Spleen (tissue), 11 donors: ENCODE measurements around the gene NKG7. TPM values are rescaled to one million over a fixed set of nuclear protein-coding genes. Genes with fewer than 3 reads are reported as not detected.

ENCODE experiments used
- DNase-seq: peaks from one replicate; pipeline ENCODE4 v3.0.0-alpha.2; 2020
- H3K27ac ChIP-seq, 8 donors: fragments of 200-600 bp; sonication (generic) in 7 of 8; 1 replicate in 4 of 8; 2 replicates in 4 of 8; pipeline versions ENCODE4 v1.5.0 to v1.8.0; 2016 to 2021; ENCODE audit warnings: inconsistent platforms in 4 of 8, mild to moderate bottlenecking in 4 of 8, moderate library complexity in 1 of 8
- H3K27me3 ChIP-seq, 7 donors: fragments of 200-600 bp; sonication (generic) in 6 of 7; replicated peaks in 1 of 7; 1 replicate in 4 of 7; 2 replicates in 3 of 7; pipeline versions ENCODE4 v1.5.0 to v1.8.0; 2016 to 2021; ENCODE audit warnings: inconsistent platforms in 3 of 7, mild to moderate bottlenecking in 1 of 7
- H3K36me3 ChIP-seq, 6 donors: fragments of 200-600 bp; sonication (generic) in 5 of 6; 1 replicate in 4 of 6; 2 replicates in 2 of 6; pipeline versions ENCODE4 v1.5.0 to v1.8.0; 2016 to 2021; ENCODE audit warnings: inconsistent platforms in 2 of 6
- H3K4me1 ChIP-seq, 6 donors: fragments of 200-600 bp; sonication (generic) in 5 of 6; 1 replicate in 3 of 6; 2 replicates in 3 of 6; pipeline versions ENCODE4 v1.5.0 to v1.8.0; 2016 to 2021; ENCODE audit warnings: inconsistent platforms in 3 of 6
- H3K4me3 ChIP-seq, 8 donors: fragments of 200-600 bp; sonication (generic) in 7 of 8; 1 replicate in 4 of 8; 2 replicates in 4 of 8; pipeline versions ENCODE4 v1.5.0 to v1.8.0; 2016 to 2021; ENCODE audit warnings: inconsistent platforms in 4 of 8, mild to moderate bottlenecking in 4 of 8, moderate library complexity in 2 of 8
- H3K9me3 ChIP-seq, 8 donors: fragments of 200-600 bp; sonication (generic) in 7 of 8; 1 replicate in 4 of 8; 2 replicates in 4 of 8; pipeline versions ENCODE4 v1.5.0 to v1.8.0; 2016 to 2021; ENCODE audit warnings: inconsistent platforms in 4 of 8
- POLR2A ChIP-seq, 3 donors: fragments of 450-650 bp; IDR thresholded peaks; one replicate each; pipeline ENCODE4 v1.5.1; 2017; ENCODE audit warnings: antibody characterized with exemption in 3 of 3, mild to moderate bottlenecking in 1 of 3
- POLR2AphosphoS5 ChIP-seq, 3 donors: sonication (generic); formaldehyde crosslinking; IDR thresholded peaks; one replicate each; pipeline ENCODE4 v1.5.1; 2017; ENCODE audit warnings: antibody characterized with exemption in 3 of 3
- WGBS, 5 donors: extraction: QIAGEN DNeasy Blood & Tissue Kit in 3 of 5; methylation state at CpG; one replicate each; pipeline versions ENCODE4 v1.1.5 to v1.1.7; 2013 to 2018; 5-methylcytosine and 5-hydroxymethylcytosine counted together
- intact Hi-C: fragments of 100-400 bp; cut with DNase I; formaldehyde crosslinking; loops from one replicate; pipeline ENCODE4 v1.15.0; 2023; ENCODE audit warnings: low total_unique reads
- polyA plus RNA-seq, 3 donors: library from polyadenylated mRNA; stranded (reverse); fragments of 200-250 nt; gene quantifications; one replicate each; pipeline ENCODE4 v1.2.1, GENCODE V29; 2013
- total RNA-seq, 7 donors: library from RNA; depleted of rRNA in 3 of 7; stranded (reverse); fragments of >200 nt in 3 of 7; fragmentation: NEBNext Ultra II Directional in 4 of 7; extraction: Animal tissue kit (Norgen Biotek cat#: 25700) in 4 of 7; gene quantifications; one replicate each; pipeline versions ENCODE4 v1.1.0 to v1.2.1, GENCODE V29; 2016 to 2021
- TF ChIP-seq, protein P1 (sequence below), 11 experiments: fragments of 200-600 bp in 7 of 11; fragments of 450-650 bp in 4 of 11; sonication (generic) in 4 of 11; IDR thresholded peaks in 8 of 11; conservative IDR thresholded peaks in 3 of 11; 1 replicate in 7 of 11; 2 replicates in 4 of 11; pipeline versions ENCODE4 v1.4.0 to v1.8.0; 2016 to 2021; ENCODE audit warnings: antibody characterized with exemption in 11 of 11, inconsistent platforms in 4 of 11, mild to moderate bottlenecking in 1 of 11
- donor health status: healthy with polysubstance abuse.
- donor health status: DM: no; HTN: no; CAD: no; lungs with moderate emphysema.
- donor health status: DM: no; HTN: no; CAD: no.
- donor health status: Bipolar disorder and iron deficiency.
- donor health status: healthy.
- donor health status: DM: no; HTN: no; CAD: no.
- donor health status: DM: yes; HTN: yes; CAD: no.

NKG7 gene
- total and polyA plus RNA-seq, 10 donors = 30.8 to 144 (median 75.1) TPM

DNA sequence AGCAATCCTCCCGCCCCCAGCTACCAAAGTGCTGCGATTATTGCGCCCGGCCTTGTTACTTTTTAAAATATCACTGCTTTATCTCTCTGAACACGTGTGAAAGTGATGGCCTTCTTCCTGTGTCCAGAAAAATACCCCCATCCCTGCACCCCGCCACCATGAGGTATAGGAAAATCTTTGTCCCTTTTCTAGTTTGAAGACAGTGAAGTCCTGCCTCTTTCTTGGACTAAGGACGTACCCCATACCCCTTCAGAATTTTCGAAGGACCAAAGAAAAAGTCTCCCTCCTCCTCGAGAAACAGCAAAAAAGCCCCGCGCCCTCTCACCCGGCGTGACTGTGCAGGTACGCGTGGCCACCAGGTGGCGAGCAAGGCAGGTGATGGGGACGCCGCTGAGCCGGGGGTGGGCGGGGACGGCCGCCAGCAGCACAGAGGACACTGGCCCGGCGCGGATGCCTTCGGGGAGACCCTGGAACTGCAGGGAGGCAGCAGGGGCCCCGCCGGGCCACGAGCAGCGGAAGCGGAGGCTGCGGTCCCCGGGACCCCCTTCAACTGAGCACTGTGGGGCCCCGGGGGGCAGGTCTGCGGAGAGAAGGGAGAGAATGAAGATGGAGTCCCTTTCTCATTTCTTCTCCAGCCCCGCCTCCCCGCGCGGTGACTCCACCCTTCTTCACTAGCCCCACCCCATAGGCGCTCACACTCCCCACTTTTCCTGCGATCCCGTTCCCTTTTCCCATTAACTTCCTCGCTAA lies 33.7 kb downstream of the NKG7 start:
- peak overlapping the region in 7 of 8 donors; percentile 41 to 85 (median 69) for H3K27ac ChIP-seq
- H3K4me1 ChIP-seq = peaks cover 9 to 45% (median 24%) of the 10 kb centered on the region in 6 donors
- peaks cover 0 to 12% (median 0%) of the 10 kb centered on the region in 7 donors for H3K27me3 ChIP-seq
- 2 to 4% (median 2%) methylated on average over 41 to 43 of the region's 43 CpGs for WGBS, 5 donors
- peak overlapping the region; percentile 61 to 92 (median 72) for H3K4me3 ChIP-seq
- H3K36me3 ChIP-seq = no peaks in the 10 kb centered on the region
- no peaks in the 10 kb centered on the region for H3K9me3 ChIP-seq
- peak; percentile 96 for DNase-seq
- TF ChIP-seq POLR2AphosphoS5 (IDR thresholded peaks at IDR 0.05) (peak in 2 of 3 donors; percentile 49 to 51), POLR2A (IDR thresholded peaks at IDR 0.05) (no peak)
- TF ChIP-seq, protein P1, sequence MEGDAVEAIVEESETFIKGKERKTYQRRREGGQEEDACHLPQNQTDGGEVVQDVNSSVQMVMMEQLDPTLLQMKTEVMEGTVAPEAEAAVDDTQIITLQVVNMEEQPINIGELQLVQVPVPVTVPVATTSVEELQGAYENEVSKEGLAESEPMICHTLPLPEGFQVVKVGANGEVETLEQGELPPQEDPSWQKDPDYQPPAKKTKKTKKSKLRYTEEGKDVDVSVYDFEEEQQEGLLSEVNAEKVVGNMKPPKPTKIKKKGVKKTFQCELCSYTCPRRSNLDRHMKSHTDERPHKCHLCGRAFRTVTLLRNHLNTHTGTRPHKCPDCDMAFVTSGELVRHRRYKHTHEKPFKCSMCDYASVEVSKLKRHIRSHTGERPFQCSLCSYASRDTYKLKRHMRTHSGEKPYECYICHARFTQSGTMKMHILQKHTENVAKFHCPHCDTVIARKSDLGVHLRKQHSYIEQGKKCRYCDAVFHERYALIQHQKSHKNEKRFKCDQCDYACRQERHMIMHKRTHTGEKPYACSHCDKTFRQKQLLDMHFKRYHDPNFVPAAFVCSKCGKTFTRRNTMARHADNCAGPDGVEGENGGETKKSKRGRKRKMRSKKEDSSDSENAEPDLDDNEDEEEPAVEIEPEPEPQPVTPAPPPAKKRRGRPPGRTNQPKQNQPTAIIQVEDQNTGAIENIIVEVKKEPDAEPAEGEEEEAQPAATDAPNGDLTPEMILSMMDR (IDR thresholded peaks at IDR 0.05 in 8 of 11, conservative IDR thresholded peaks at IDR 0.05 in 3 of 11) = peak; percentile 80 to 95 (median 89)
- intact Hi-C loops = loop anchor here (5.0 kb wide), 1 partner anchor 104 kb away; no protein-coding TSS in a partner anchor

DNA sequence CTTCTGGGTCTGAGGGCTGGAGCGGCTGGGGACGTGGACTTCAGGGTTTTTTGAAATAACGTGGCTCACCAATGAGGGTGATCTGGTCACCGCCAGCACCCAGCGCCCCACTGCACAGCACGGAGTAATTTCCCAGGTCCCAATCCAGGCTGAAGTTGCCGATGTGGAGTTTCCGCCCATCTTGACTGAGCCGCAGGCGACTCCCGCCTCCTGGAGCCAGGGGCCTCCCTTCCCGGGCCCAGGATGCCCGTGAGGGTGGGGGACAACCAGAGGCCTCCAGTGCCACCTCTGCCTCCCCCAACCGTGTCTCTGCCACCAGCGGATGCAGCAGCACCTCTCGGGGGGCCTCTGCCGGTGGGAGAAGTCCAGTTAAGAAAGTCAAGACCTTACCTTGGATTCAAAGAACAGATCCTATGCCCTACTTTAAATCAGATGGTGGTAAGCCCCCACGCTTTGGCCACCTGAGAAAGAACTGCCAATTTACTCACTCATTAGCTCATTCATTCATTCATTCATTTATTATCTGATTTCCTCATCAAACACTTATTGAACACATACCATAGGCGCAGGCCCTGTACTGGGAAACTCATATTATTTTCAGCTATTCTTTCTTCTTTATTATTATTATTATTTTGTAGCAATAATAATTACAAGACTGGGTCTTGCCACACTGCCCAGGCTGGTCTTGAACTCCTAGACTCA lies 34.4 kb downstream of the NKG7 start:
- TF ChIP-seq, protein P1 (IDR thresholded peaks at IDR 0.05 in 8 of 11, conservative IDR thresholded peaks at IDR 0.05 in 3 of 11) = no peak
- no peak for TF ChIP-seq POLR2A (IDR thresholded peaks at IDR 0.05)
- no peak for TF ChIP-seq POLR2AphosphoS5 (IDR thresholded peaks at IDR 0.05)
- peak overlapping the region in 1 of 8 donors; percentile 61 for H3K4me3 ChIP-seq
- H3K27ac ChIP-seq = no peak overlapping the region
- no peaks in the 10 kb centered on the region for H3K9me3 ChIP-seq
- WGBS, 5 donors = 82 to 84% (median 84%) methylated on average over 9 to 19 of the region's 19 CpGs
- intact Hi-C loops = loop anchor here (5.0 kb wide), 1 partner anchor 104 kb away; no protein-coding TSS in a partner anchor
- peaks cover 9 to 38% (median 22%) of the 10 kb centered on the region in 6 donors for H3K4me1 ChIP-seq
- peaks cover 0 to 12% (median 0%) of the 10 kb centered on the region in 7 donors for H3K27me3 ChIP-seq
- no peak for DNase-seq
- H3K36me3 ChIP-seq = no peaks in the 10 kb centered on the region

DNA sequence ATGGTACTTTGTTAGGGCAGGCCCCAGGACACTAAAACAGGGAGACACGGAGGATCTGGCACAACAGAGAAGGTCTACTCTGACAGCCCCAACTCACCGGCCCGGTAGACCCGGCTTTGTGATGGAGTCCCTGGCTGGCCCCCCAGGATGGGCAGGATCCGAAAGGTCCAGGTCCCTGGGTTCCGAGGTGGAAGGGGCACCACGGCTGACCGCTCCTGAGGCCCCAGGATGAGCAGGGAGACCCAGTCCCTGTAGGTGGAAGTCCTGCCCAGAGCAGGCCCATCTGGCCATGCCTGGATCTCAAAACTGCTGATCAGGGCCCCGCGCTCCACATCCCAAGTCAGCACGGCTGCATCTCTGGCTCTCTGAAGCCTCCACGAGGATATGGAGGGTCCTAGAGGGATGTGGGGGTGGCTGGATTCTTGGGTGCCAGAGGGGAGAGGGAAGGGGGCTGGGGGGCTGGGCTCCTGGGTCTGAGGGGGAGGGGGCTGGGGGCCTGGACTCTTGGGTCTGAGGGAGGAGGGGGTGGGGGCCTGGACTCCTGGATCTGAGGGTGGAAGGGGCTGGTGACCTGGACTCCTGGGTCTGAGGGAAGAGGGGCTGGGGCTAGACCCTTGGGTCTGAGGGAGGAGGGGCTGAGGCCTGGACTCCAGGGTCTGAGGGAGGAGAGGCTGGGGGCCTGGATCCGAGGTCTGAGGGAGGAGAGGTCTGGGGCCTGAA lies 35.2 kb downstream of the NKG7 start:
- 94 to 97% (median 95%) methylated on average over 6 to 13 of the region's 13 CpGs for WGBS, 5 donors
- H3K27me3 ChIP-seq = peaks cover 0 to 12% (median 0%) of the 10 kb centered on the region in 7 donors
- no peaks in the 10 kb centered on the region for H3K36me3 ChIP-seq
- no peak for DNase-seq
- intact Hi-C loops = loop anchor here (5.0 kb wide), 1 partner anchor 105 kb away; no protein-coding TSS in a partner anchor
- H3K4me3 ChIP-seq = no peak overlapping the region
- H3K27ac ChIP-seq = no peak overlapping the region
- H3K9me3 ChIP-seq = no peaks in the 10 kb centered on the region
- TF ChIP-seq POLR2A (IDR thresholded peaks at IDR 0.05) (no peak), POLR2AphosphoS5 (IDR thresholded peaks at IDR 0.05) (no peak)
- TF ChIP-seq, protein P1 (IDR thresholded peaks at IDR 0.05 in 8 of 11, conservative IDR thresholded peaks at IDR 0.05 in 3 of 11) = no peak
- H3K4me1 ChIP-seq = peaks cover 9 to 31% (median 22%) of the 10 kb centered on the region in 6 donors
